Endothelial cell of umbilical vein (primary cell): ENCODE data around the gene USH2A. TPM values are rescaled to one million over a fixed set of nuclear protein-coding genes. Genes with fewer than 3 reads are reported as not detected.

Source experiments
- BruUV-seq: library from RNA; stranded (reverse); fragments of 400-500 nt; replicated peaks from 2 replicates; lab custom pipeline; 2021; lab: Mats Ljungman, UMichigan
- CTCF ChIA-PET: fragments of 300-600, 350-600 bp; sonication (Branson Sonifier 250); formaldehyde crosslinking; loops from one replicate; lab custom pipeline; 2021; ENCODE audit warnings: antibody characterized with exemption, inconsistent platforms; lab: Charles Lee
- POLR2A ChIA-PET: fragments of 300-600, 350-600 bp; sonication (Branson Sonifier 250); formaldehyde crosslinking; loops from one replicate; lab custom pipeline; 2021; ENCODE audit warnings: antibody characterized with exemption, inconsistent platforms; lab: Charles Lee
- DNase-seq: peaks from one replicate; pipeline ENCODE4 v3.0.0-alpha.2; 2011; ENCODE audit warnings: low read depth, low spot score
- FAIRE-seq: peaks from 2 replicates; lab custom pipeline; 2011; peaks lifted over from hg19 to GRCh38; lab: Jason Lieb, UNC
- H2AFZ ChIP-seq: 2 replicates; pipeline ENCODE4 v1.6.0; 2012; ENCODE audit warnings: low read depth, low read length, control low read depth, inconsistent platforms
- H3K27ac ChIP-seq: 2 replicates; pipeline ENCODE4 v1.5.1; 2011; ENCODE audit warnings: low read depth, mild to moderate bottlenecking, control low read depth, low read length, moderate library complexity; ENCODE audit not compliant: insufficient read depth
- H3K27me3 ChIP-seq, 2 experiments: 2 replicates each; pipeline versions ENCODE4 v1.6.0 to v1.6.1; 2011; ENCODE audit warnings: low read length in 2 of 2, mixed read lengths in 1 of 2; ENCODE audit not compliant: control insufficient read depth in 2 of 2, insufficient read depth in 2 of 2
- H3K36me3 ChIP-seq, 2 experiments: 2 replicates in 1 of 2; 3 replicates in 1 of 2; pipeline ENCODE4 v1.5.1; 2011; ENCODE audit warnings: low read length in 2 of 2, mild to moderate bottlenecking in 1 of 2, moderate library complexity in 1 of 2; ENCODE audit not compliant: control insufficient read depth in 2 of 2, insufficient read depth in 2 of 2; ENCODE audit errors: extremely low read depth in 1 of 2
- H3K4me1 ChIP-seq: 3 replicates; pipeline ENCODE4 v1.5.1; 2011; ENCODE audit warnings: mild to moderate bottlenecking, low read length; ENCODE audit not compliant: control insufficient read depth, insufficient read depth; ENCODE audit errors: extremely low read depth
- H3K4me2 ChIP-seq: 2 replicates; pipeline ENCODE4 v1.6.1; 2011; ENCODE audit warnings: low read length, control low read depth, mixed read lengths; ENCODE audit not compliant: insufficient read depth
- H3K4me3 ChIP-seq, 3 experiments: fragments of 200-600 bp in 1 of 3; sonication (generic), shearing (Covaris generic) in 1 of 3; replicated peaks in 1 of 3; 2 replicates each; pipeline ENCODE4 v1.5.1; 2011 to 2016; ENCODE audit warnings: control low read depth in 3 of 3, low read length in 3 of 3, mild to moderate bottlenecking in 2 of 3, inconsistent platforms in 1 of 3, low read depth in 1 of 3, moderate library complexity in 1 of 3; ENCODE audit not compliant: insufficient read depth in 1 of 3
- H3K79me2 ChIP-seq: 2 replicates; pipeline ENCODE4 v1.6.0; 2012; ENCODE audit warnings: low read length, inconsistent platforms; ENCODE audit not compliant: control insufficient read depth, insufficient read depth
- H3K9ac ChIP-seq: replicated peaks from 2 replicates; pipeline ENCODE3; 2011; ENCODE audit warnings: low read length, control low read depth; ENCODE audit not compliant: insufficient read depth; ENCODE audit errors: extremely low read depth
- H3K9me1 ChIP-seq: replicated peaks from 3 replicates; pipeline ENCODE4 v1.6.0; 2011; ENCODE audit warnings: mild to moderate bottlenecking, low read length; ENCODE audit not compliant: control insufficient read depth, insufficient read depth; ENCODE audit errors: extremely low read depth
- H3K9me3 ChIP-seq: replicated peaks from 2 replicates; pipeline ENCODE4 v1.5.1; 2012; ENCODE audit warnings: low read length, inconsistent platforms; ENCODE audit not compliant: control insufficient read depth, insufficient read depth
- H4K20me1 ChIP-seq: replicated peaks from 2 replicates; pipeline ENCODE3; 2011; ENCODE audit warnings: mild to moderate bottlenecking, low read length; ENCODE audit not compliant: control insufficient read depth, insufficient read depth; ENCODE audit errors: extremely low read depth
- CTCF ChIP-seq, 2 donors: IDR thresholded peaks; 1 replicate in 1 of 2; 2 replicates in 1 of 2; pipeline ENCODE4 v1.5.1; 2011; ENCODE audit warnings: low read length in 2 of 2, mild to moderate bottlenecking in 2 of 2, moderate library complexity in 2 of 2, control low read depth in 1 of 2, inconsistent platforms in 1 of 2, low read depth in 1 of 2; ENCODE audit not compliant: insufficient read depth in 1 of 2; ENCODE audit errors: extremely low read depth in 1 of 2
- EZH2 ChIP-seq: IDR thresholded peaks from 2 replicates; pipeline ENCODE4 v1.6.1; 2012; ENCODE audit warnings: borderline replicate concordance, low read depth, mild to moderate bottlenecking, moderate library complexity, low read length, inconsistent platforms; ENCODE audit not compliant: severe bottlenecking
- FOS ChIP-seq: IDR thresholded peaks from 2 replicates; pipeline ENCODE4 v1.6.1; 2011; ENCODE audit warnings: mild to moderate bottlenecking, low read length, moderate library complexity, borderline replicate concordance; ENCODE audit not compliant: insufficient read depth
- GATA2 ChIP-seq: IDR thresholded peaks from 2 replicates; pipeline ENCODE4 v1.7.0; 2011; ENCODE audit warnings: low read depth, mild to moderate bottlenecking, moderate library complexity, mixed read lengths, low read length; ENCODE audit not compliant: insufficient read length, insufficient read depth
- JUN ChIP-seq: IDR thresholded peaks from 2 replicates; pipeline ENCODE4 v1.6.1; 2011; ENCODE audit warnings: borderline replicate concordance, low read depth; ENCODE audit not compliant: insufficient read length, insufficient read depth
- MAX ChIP-seq: IDR thresholded peaks from 2 replicates; pipeline ENCODE4 v1.6.1; 2011; ENCODE audit not compliant: insufficient read depth, insufficient read length
- MYC ChIP-seq: IDR thresholded peaks from one replicate; pipeline ENCODE4 v1.6.1; 2011; ENCODE audit warnings: mild to moderate bottlenecking, low read depth, low read length
- POLR2A ChIP-seq: IDR thresholded peaks from 2 replicates; pipeline ENCODE4 v1.6.1; 2012; ENCODE audit warnings: low read depth, mild to moderate bottlenecking, control low read depth, low read length
- POLR2AphosphoS5 ChIP-seq: IDR thresholded peaks from 2 replicates; pipeline ENCODE4 v1.6.1; 2012; ENCODE audit warnings: low read depth, mild to moderate bottlenecking, control low read depth, low read length, moderate library complexity; ENCODE audit not compliant: insufficient read depth
- dilution Hi-C: fragments of 300-500 bp; cut with MboI; formaldehyde crosslinking; loops from one replicate; pipeline ENCODE4 v1.15.0; 2019; ENCODE audit warnings: low sequenced_read_pairs; ENCODE audit not compliant: extremely low pct_ligation_motif_present
- intact Hi-C: fragments of 100-400 bp; cut with micrococcal nuclease; formaldehyde crosslinking; loops from one replicate; pipeline ENCODE4 v1.10.0; 2022
- polyA plus RNA-seq, 4 experiments: library from polyadenylated mRNA; depleted of rRNA in 3 of 4; stranded (reverse) in 3 of 4; unstranded in 1 of 4; fragments of >200 nt; gene quantifications; 2 replicates each; pipeline versions ENCODE4 v1.2.1 to v1.2.3, GENCODE V29; 2011 to 2012; ENCODE audit warnings: missing spikeins in 1 of 4
- total RNA-seq: library from RNA; stranded (reverse); gene quantifications from 2 replicates; pipeline ENCODE4 v1.2.3, GENCODE V29; 2021

USH2A gene
- total and polyA plus RNA-seq, 2 donors (not counting 3 experiments of a cell fraction or from before 2014, with no cell fraction given) = not detected

- Histone ChIP-seq H3K4me1 (no peaks in the 10 kb centered on the region), H3K79me2 (no peaks in the 10 kb centered on the region), H3K36me3 (no peaks in the 10 kb centered on the region), H3K27ac (no peak overlapping the region), H3K9ac (no peak overlapping the region), H3K4me3 (no peak overlapping the region), H3K4me2 (no peak overlapping the region), H2AFZ (no peak overlapping the region), H3K9me1 (no peaks in the 10 kb centered on the region), H3K27me3 (no peaks in the 10 kb centered on the region), H3K9me3 (no peaks in the 10 kb centered on the region), H4K20me1 (no peaks in the 10 kb centered on the region)
- ChIA-PET POLR2A (no interaction called here), CTCF (no interaction called here)
- no TSS peak for BruUV-seq
- TF ChIP-seq CTCF (IDR thresholded peaks at IDR 0.05; ENCODE audit: extremely low read depth in 1 of 2, insufficient read depth in 1 of 2, low read depth in 1 of 2, low read length in 2 of 2) (no peak), JUN (no peak), POLR2AphosphoS5 (no peak), EZH2 (no peak), MAX (no peak), POLR2A (no peak), GATA2 (no peak), FOS (no peak), MYC (no peak)
- FAIRE-seq (no peak), DNase-seq (no peak)
- dilution Hi-C loops = no loop called here
- intact Hi-C loops = no loop called here
These were observed 749.3 kb downstream of the USH2A start for GRCh38 chr1:215673943-215674342.
